NOMO-1 treated with dmso at 0.1 percent for 144 hours (cell line): Measurements from ENCODE around the gene TMEM63A.
"Not testable (repeated sequence)": the region's sequence is repeated elsewhere in the genome, so short reads cannot be mapped to it uniquely, and the experiment has no call there.

Experiments used
- DNase-seq: peaks from one replicate; lab custom pipeline; 2025; ENCODE audit not compliant: unreplicated experiment; lab: John Stamatoyannopoulos, UW

TMEM63A gene

GRCh38 chr1:225909477-225909876 lies 27.3 kb upstream of the TMEM63A start:
- DNase-seq: no peak

DNA sequence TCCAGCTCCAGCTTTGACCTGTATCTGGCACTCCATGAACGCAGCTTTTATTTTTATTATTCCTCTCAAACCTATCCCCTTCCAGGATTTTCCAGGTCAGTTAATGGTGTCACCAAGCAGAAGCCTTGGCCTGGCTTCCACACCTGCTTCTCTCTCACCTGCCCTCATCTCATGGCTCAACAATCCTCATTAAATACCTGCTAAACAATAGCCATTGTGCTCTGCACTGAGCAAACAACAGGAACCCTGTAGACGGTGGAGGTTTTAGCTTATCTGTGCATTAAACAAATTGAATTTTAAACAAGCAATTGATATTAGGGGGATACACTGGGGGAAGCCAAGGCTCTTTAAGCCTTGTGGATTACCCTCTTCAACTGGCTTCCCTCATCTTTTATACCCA lies 26.6 kb upstream of the TMEM63A start:
- DNase-seq: no peak

DNA sequence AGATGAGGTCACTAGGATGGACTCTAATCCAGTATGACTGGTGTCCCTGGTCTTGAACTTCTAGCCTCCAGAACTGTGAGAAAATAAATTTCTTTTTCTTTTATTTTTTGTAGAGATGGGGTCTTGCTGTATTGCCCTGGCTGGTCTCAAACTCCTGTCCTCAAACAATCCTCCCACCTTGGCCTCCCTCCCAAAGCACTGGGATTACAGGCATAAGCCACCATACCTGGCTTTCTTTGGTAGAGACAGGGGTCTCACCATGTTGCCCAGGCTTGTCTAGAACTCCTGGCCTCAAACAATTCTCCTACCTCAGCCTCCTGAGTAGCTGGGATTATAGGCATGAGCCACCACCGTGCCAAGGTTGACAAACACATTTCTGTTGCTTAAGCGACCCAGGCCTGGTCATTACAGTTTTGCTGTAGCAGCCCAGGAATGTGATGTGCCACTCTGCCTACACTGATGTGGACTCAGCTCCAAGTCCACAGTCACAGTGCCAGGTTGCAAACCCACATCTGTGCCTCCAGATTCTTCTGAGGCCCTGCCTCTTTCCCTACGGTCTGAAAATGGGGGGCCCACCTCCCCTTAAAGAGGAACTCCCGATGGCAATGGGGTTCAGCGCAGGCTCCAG lies 25.9 kb upstream of the TMEM63A start:
- DNase-seq: no peak

DNA sequence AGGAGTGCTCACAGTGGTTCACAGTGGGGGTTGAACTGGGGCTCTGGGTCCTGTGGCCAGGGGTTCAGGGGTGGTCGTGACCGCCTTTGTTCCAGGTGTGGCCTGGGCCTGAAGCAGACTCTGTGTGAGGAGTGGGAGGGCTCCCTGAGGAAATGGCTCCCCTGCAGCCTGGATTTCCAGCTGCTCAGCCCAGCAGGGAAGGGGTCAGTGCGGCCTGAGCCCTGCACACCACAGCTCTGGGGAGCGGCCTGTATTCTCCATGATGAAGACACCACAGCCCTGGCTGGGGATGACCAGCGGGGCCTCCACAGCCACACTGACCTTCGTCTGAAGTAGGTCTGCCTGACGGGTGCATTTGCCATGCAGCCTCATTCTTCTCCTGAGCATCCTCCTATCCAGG lies 25.2 kb upstream of the TMEM63A start:
- DNase-seq: no peak

DNA sequence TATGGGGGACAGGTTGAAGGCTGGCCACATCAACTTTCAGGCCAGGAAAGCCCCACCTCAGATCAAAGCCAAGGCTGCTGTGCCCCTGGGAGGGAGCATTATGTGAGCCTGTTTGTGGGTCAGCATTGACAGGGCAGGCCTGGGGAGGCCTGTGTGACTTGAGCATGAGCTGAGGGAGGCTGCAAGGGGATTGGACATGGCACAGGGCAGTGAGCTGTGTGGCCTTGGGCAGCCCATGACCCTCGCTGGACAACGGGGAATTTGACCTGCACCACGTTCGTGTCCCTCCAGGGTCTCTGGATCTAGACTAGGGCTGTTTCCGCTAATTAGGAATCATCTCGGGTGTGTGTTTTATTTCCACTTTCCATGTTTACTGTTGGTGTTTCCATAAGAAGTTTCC lies 24.3 kb upstream of the TMEM63A start:
- DNase-seq: no peak

GRCh38 chr1:225903623-225904022 lies 21.4 kb upstream of the TMEM63A start:
- DNase-seq: no peak

DNA sequence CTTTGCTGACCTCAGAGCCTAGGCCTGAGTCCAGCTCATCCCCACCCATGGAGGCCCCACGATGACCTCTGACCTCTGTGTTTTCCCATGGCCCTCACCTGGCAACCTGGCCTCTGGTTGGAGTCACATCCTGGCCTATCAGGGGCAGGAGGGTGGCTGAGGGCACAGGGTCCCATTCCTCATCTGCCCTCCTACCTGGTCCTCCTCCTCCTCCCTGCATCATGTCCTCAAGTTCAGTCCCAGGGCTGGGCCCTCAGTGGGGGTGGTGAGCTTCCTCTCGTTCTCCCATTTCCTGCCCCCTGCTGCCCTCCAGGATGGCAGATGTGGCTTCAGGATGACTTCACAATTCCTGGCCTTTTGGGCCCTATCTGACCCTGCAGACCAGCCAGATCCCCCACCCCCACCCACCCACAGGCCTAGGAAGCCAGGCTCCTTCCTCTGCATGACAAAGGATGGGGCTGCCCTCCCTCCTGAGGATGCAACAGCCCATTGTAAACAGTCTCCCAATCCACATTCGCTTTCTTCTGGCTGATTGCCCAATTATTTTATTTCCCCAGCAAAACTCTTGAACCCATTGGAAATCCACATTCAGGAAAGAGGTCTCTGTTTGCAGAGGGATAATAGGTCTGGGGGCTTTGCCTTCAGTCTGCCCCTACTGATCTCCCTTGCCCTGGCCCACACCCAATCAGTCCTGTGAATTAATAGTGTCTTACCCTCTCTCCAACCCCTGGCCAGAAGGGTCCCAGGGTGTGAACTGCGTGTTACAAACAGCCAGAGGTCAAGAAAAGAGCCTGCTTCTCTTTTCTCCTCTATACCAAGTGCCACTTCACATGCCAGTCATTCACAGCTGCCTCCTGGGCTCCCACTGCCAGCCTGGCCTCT lies 17.1 kb upstream of the TMEM63A start:
- no peak for DNase-seq

GRCh38 chr1:225897595-225898514 lies 15.7 kb upstream of the TMEM63A start:
- no peak for DNase-seq

- DNase-seq: no peak
Observed at GRCh38 chr1:225896937-225897549, 14.9 kb upstream of the TMEM63A start.

GRCh38 chr1:225896494-225896893 lies 14.3 kb upstream of the TMEM63A start:
- no peak for DNase-seq

DNA sequence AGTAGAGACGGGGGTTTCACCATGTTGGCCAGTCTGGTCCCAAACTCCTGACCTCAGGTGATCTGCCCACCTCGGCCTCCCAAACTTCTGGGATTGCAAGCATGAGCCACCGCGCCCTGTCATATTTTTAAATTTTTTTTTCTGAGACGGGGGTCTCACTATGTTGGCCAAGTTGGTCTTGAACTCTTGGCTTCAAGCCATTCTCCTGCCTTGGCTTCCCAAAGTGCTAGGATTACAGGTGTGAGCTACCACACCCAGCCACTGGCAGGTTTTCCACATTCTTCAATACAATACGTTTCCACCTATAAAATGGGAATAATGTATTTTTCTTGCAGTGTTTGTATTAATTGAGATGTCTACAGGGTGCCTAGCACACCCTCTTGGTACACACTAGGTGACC lies 10.1 kb upstream of the TMEM63A start:
- DNase-seq: no peak

DNA sequence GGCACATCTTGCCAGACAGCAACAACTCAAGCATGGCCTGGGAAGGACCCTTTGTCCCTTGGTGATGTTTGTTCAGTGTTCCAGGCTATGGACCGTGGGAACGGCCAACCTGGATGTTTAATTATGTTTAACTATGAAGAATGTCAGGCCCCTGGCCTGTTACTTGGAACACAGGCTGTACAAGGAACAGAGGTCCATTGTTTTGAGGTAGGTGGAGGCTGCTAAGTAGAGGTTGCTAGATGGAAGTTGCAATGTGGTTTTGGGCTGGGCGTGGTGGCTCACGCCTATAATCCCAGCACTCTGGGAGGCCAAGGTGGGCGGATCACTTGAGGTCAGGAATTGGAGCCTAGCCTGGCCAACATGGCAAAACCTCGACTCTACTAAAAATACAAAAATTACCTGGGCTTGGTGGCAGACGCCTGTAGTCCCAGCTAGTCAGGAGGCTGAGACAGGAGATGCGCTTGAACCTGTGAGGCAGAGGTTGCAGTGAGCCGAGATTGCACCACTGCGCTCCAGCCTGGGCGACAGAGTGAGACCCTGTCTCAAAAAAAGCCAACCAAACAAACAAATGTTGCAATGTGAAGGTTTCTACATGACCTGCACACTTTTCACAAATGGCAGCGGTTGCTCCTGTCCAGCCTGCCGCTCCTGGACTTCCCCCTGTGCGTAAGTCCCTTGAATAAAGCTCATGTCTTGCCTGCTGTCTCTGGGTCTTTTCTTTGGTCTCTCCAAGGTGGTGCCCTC lies 9.2 kb upstream of the TMEM63A start:
- no peak for DNase-seq

GRCh38 chr1:225890346-225891228 lies 8.4 kb upstream of the TMEM63A start:
- DNase-seq: no peak

DNA sequence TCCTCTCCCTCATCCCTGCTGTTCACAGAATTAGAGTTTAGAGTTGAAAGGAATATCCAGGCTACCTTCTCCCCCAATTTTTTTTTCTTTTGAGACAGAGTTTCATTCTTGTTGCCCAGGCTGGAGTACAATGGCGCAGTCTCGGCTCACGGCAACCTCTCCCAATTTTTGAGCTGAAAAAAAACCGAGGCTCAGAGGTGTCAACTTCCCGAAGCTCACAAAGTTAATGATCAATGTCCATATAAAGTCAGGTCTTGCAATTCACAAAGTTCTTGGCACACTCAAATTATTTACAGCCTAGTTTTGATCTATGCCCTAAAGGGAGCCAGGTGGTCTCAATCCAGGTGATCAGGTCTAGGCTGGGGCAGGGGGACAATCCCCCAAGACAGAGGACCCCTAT lies 7.6 kb upstream of the TMEM63A start:
- DNase-seq: no peak

GRCh38 chr1:225888898-225889601 lies 6.9 kb upstream of the TMEM63A start, which contains the start of gene LEFTY1:
TSS of gene LEFTY1 (minus strand) at chr1:225889146. CDS start at chr1:225889066, 80 bp downstream.
- DNase-seq: no peak

DNA sequence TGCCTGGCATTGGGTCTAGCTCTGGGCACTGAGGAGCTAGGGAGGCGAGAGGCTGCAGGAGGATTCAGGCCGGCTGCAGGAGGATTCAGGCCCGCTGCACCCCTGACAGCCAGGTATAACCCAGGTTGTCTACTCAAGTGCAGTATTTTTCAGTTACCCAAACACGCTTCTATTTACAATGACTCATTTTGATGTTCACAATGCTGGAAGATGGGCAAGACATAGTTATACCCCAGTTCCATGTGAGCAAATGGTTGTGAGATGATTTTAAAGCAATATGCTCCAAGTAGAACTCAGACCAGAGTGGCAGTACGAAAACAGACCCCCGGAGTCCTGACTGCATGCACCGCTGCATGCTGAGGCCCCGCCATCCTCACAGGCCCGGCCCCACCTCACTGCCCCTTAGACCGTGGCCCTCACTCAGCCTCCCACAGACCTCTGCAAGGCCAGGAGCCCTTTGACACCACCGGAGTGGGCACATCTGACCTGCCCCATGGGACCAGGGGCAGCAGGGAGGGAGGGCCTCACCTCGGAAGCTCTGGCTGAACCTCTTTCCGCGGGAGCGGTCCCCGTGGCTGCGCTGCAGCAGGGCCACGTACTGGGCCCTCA lies 6.2 kb upstream of the TMEM63A start:
- DNase-seq: no peak

GRCh38 chr1:225887554-225888288 lies 5.5 kb upstream of the TMEM63A start:
- DNase-seq: not testable (repeated sequence)

DNA sequence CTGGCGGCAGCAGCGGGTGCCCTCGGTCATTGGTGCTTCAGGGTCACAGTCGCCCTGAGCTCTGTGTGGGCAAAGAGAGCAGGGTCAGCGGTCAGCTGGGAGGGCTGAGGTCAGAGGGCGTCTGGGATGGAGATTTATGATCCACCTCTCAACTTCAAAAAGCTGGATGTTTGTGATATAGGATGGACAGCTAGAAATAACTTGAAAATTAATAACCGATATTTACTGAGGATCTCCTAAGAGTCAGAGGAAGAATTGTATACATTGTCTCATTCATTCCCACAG lies 4.8 kb upstream of the TMEM63A start:
- DNase-seq: no peak
